HepG2 (cell line): Measurements from ENCODE around the gene PYY. TPM values are rescaled to one million over a fixed set of nuclear protein-coding genes. Genes with fewer than 3 reads are reported as not detected.
A peak's percentile ranks its signal among the peaks of the same experiment; 100 is the strongest.

Experiments
- CC2D1A ChIP-seq: sonication (generic); formaldehyde crosslinking; IDR thresholded peaks from 2 replicates; pipeline ENCODE4 v1.8.1; 2023; ENCODE audit warnings: mild to moderate bottlenecking, missing genetic modification reagents
- GABPA ChIP-seq, 2 experiments: IDR thresholded peaks; 2 replicates each; pipeline ENCODE4 v1.6.1; 2011 to 2016; ENCODE audit warnings: low read depth in 2 of 2, low read length in 1 of 2, missing biosample characterization in 1 of 2, missing genetic modification characterization in 1 of 2
- GATAD1 ChIP-seq: IDR thresholded peaks from 2 replicates; pipeline ENCODE4 v1.6.1; 2016; ENCODE audit warnings: missing genetic modification reagents, missing compliant biosample characterization
- GATAD2A ChIP-seq: IDR thresholded peaks from 2 replicates; pipeline ENCODE4 v1.6.1; 2016
- HDAC1 ChIP-seq: sonication (generic); formaldehyde crosslinking; IDR thresholded peaks from 2 replicates; pipeline ENCODE4 v1.5.1; 2020; ENCODE audit warnings: mild to moderate bottlenecking, missing genetic modification reagents
- IRX3 ChIP-seq: sonication (generic); formaldehyde crosslinking; IDR thresholded peaks from 2 replicates; pipeline ENCODE4 v1.8.1; 2023; ENCODE audit warnings: mild to moderate bottlenecking, low read depth, missing genetic modification reagents, borderline replicate concordance
- KDM1A ChIP-seq: IDR thresholded peaks from 2 replicates; pipeline ENCODE4 v1.6.1; 2016; ENCODE audit warnings: missing compliant biosample characterization
- KDM5A ChIP-seq: fragments of 200-600 bp; sonication (generic); IDR thresholded peaks from 2 replicates; pipeline ENCODE4 v1.7.0; 2018; ENCODE audit warnings: antibody characterized with exemption, mild to moderate bottlenecking, low read length, borderline replicate concordance
- MEIS1 ChIP-seq: sonication (generic); formaldehyde crosslinking; IDR thresholded peaks from 2 replicates; pipeline ENCODE4 v1.9.0; 2021; ENCODE audit warnings: mild to moderate bottlenecking, missing genetic modification reagents, moderate library complexity, borderline replicate concordance
- SIX1 ChIP-seq: sonication (generic); formaldehyde crosslinking; IDR thresholded peaks from 2 replicates; pipeline ENCODE4 v1.4.0; 2020; ENCODE audit warnings: missing genetic modification reagents, borderline replicate concordance
- TEAD3 ChIP-seq: optimal IDR thresholded peaks from 2 replicates; pipeline ENCODE3; 2016; ENCODE audit warnings: borderline replicate concordance
- ZBTB1 ChIP-seq: sonication (generic); formaldehyde crosslinking; IDR thresholded peaks from 2 replicates; pipeline ENCODE4 v1.4.0; 2020; ENCODE audit warnings: missing genetic modification reagents, borderline replicate concordance
- polyA plus RNA-seq, 8 experiments: library from polyadenylated mRNA; depleted of rRNA in 3 of 8; stranded (reverse) in 7 of 8; unstranded in 1 of 8; fragments of >200 nt; fragmentation: Illumina TruSeq in 4 of 8; extraction: Trizol in 4 of 8; gene quantifications; 2 replicates each; pipeline versions ENCODE4 v1.2.1 to v1.2.3, GENCODE V29; 2011 to 2016; ENCODE audit warnings: low read depth in 4 of 8, missing spikeins in 1 of 8, mixed read lengths in 1 of 8; ENCODE audit not compliant: insufficient read depth in 1 of 8
- total RNA-seq, 5 experiments: library from RNA; depleted of rRNA; stranded (reverse); fragments of >200 nt; fragmentation: Illumina TruSeq; extraction: Trizol; gene quantifications; 2 replicates each; pipeline ENCODE4 v1.2.3, GENCODE V29; 2016; ENCODE audit warnings: low read depth in 1 of 5
- TF ChIP-seq, protein P1 (sequence below): sonication (generic); formaldehyde crosslinking; IDR thresholded peaks from 2 replicates; pipeline ENCODE4 v1.4.0; 2020; ENCODE audit warnings: low read depth, missing genetic modification reagents
- TF ChIP-seq, protein P2 (sequence below): sonication (generic); formaldehyde crosslinking; IDR thresholded peaks from 2 replicates; pipeline ENCODE4 v1.4.0; 2020; ENCODE audit warnings: missing genetic modification reagents
- TF ChIP-seq, protein P3 (sequence below): sonication (generic); formaldehyde crosslinking; IDR thresholded peaks from 2 replicates; pipeline ENCODE4 v1.5.0; 2020; ENCODE audit warnings: mild to moderate bottlenecking, missing genetic modification reagents, borderline replicate concordance
- TF ChIP-seq, protein P4 (sequence below): sonication (generic); formaldehyde crosslinking; IDR thresholded peaks from 2 replicates; pipeline ENCODE4 v1.5.1; 2020; ENCODE audit warnings: mild to moderate bottlenecking, moderate library complexity, missing genetic modification reagents
- TF ChIP-seq, protein P5 (sequence below): sonication (generic); formaldehyde crosslinking; IDR thresholded peaks from 2 replicates; pipeline ENCODE4 v1.4.0; 2020; ENCODE audit warnings: mild to moderate bottlenecking, missing genetic modification reagents
- TF ChIP-seq, protein P6 (sequence below): sonication (generic); formaldehyde crosslinking; IDR thresholded peaks from 2 replicates; pipeline ENCODE4 v1.4.0; 2020; ENCODE audit warnings: missing genetic modification reagents, mild to moderate bottlenecking, borderline replicate concordance

The PYY gene
- total and polyA plus RNA-seq, 2 of the 13 experiments (the other 11 are each of a cell fraction or from before 2014, with no cell fraction given): 0.25 TPM; not detected in 1

DNA sequence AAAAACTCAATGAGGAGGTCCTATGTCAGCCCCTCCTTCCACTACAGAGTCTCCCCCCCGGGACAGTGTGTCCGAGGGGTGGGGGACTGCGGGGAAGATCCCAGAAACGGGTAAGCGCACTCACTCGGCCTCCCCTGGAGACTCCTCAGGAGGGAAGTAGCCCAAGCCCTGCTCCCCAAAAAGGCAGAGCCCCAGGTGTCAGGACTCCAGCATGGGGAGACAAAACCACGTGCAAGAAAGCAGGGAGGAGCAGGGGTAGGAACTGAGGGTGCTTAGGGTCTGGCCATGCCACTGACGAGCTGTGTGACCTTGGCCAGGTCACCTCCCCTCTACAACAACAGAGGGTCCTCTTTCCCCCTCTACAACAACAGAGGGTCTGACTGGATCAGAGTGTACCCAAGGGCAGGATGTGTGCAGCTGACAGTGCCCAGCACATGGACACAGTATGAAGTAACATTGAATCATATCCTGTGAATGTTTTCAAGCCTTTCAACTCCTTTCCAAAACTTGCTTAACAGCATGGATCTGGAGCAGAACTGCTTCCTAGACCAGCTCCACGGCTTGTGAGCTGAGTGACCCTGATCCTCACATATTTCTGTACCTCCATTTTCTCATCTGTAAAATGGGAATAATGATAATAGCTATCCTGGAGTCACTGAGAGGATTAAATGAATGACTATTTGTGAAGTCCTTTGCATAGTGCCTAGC lies 48.6 kb upstream of the PYY start (continued):
- TF ChIP-seq, protein P1, sequence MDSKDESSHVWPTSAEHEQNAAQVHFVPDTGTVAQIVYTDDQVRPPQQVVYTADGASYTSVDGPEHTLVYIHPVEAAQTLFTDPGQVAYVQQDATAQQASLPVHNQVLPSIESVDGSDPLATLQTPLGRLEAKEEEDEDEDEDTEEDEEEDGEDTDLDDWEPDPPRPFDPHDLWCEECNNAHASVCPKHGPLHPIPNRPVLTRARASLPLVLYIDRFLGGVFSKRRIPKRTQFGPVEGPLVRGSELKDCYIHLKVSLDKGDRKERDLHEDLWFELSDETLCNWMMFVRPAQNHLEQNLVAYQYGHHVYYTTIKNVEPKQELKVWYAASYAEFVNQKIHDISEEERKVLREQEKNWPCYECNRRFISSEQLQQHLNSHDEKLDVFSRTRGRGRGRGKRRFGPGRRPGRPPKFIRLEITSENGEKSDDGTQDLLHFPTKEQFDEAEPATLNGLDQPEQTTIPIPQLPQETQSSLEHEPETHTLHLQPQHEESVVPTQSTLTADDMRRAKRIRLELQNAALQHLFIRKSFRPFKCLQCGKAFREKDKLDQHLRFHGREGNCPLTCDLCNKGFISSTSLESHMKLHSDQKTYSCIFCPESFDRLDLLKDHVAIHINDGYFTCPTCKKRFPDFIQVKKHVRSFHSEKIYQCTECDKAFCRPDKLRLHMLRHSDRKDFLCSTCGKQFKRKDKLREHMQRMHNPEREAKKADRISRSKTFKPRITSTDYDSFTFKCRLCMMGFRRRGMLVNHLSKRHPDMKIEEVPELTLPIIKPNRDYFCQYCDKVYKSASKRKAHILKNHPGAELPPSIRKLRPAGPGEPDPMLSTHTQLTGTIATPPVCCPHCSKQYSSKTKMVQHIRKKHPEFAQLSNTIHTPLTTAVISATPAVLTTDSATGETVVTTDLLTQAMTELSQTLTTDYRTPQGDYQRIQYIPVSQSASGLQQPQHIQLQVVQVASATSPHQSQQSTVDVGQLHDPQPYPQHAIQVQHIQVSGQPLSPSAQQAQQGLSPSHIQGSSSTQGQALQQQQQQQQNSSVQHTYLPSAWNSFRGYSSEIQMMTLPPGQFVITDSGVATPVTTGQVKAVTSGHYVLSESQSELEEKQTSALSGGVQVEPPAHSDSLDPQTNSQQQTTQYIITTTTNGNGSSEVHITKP (CRISPR knock-in tag): no peak
- TF ChIP-seq, protein P2, sequence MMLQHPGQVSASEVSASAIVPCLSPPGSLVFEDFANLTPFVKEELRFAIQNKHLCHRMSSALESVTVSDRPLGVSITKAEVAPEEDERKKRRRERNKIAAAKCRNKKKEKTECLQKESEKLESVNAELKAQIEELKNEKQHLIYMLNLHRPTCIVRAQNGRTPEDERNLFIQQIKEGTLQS: peak; percentile 16; the same call in 1 of the 2 replicates
- TF ChIP-seq TEAD3 (CRISPR knock-in tag) (peak; percentile 63), ZBTB1 (CRISPR knock-in tag) (no peak), GATAD2A (CRISPR knock-in tag) (peak; percentile 96), HDAC1 (CRISPR knock-in tag) (no peak; the same call in 1 of the 2 replicates), CC2D1A (CRISPR knock-in tag) (no peak), KDM5A (no peak), IRX3 (CRISPR knock-in tag) (no peak), MEIS1 (CRISPR knock-in tag) (no peak), GATAD1 (CRISPR knock-in tag) (peak; percentile 75), GABPA (IDR thresholded peaks at IDR 0.05; ENCODE audit: low read depth, low read length) (no peak), GABPA (CRISPR knock-in tag; IDR thresholded peaks at IDR 0.05; ENCODE audit: low read depth) (peak; percentile 80), KDM1A (CRISPR knock-in tag) (peak; percentile 99), SIX1 (no peak)
- TF ChIP-seq, protein P3, sequence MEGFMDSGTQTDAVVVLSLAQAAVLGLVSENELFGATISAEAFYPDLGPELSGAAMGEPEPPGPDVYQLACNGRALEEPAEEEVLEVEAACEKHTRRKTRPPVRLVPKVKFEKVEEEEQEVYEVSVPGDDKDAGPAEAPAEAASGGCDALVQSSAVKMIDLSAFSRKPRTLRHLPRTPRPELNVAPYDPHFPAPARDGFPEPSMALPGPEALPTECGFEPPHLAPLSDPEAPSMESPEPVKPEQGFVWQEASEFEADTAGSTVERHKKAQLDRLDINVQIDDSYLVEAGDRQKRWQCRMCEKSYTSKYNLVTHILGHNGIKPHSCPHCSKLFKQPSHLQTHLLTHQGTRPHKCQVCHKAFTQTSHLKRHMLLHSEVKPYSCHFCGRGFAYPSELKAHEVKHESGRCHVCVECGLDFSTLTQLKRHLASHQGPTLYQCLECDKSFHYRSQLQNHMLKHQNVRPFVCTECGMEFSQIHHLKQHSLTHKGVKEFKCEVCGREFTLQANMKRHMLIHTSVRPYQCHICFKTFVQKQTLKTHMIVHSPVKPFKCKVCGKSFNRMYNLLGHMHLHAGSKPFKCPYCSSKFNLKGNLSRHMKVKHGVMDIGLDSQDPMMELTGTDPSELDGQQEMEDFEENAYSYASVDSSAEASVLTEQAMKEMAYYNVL (CRISPR knock-in tag): peak; percentile 82; the same call in 1 of the 2 replicates
- TF ChIP-seq, protein P4, sequence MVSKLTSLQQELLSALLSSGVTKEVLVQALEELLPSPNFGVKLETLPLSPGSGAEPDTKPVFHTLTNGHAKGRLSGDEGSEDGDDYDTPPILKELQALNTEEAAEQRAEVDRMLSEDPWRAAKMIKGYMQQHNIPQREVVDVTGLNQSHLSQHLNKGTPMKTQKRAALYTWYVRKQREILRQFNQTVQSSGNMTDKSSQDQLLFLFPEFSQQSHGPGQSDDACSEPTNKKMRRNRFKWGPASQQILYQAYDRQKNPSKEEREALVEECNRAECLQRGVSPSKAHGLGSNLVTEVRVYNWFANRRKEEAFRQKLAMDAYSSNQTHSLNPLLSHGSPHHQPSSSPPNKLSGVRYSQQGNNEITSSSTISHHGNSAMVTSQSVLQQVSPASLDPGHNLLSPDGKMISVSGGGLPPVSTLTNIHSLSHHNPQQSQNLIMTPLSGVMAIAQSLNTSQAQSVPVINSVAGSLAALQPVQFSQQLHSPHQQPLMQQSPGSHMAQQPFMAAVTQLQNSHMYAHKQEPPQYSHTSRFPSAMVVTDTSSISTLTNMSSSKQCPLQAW (CRISPR knock-in tag): peak; percentile 79
- TF ChIP-seq, protein P5, sequence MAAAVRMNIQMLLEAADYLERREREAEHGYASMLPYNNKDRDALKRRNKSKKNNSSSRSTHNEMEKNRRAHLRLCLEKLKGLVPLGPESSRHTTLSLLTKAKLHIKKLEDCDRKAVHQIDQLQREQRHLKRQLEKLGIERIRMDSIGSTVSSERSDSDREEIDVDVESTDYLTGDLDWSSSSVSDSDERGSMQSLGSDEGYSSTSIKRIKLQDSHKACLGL: peak; percentile 31; the same call in 1 of the 2 replicates
- TF ChIP-seq, protein P6, sequence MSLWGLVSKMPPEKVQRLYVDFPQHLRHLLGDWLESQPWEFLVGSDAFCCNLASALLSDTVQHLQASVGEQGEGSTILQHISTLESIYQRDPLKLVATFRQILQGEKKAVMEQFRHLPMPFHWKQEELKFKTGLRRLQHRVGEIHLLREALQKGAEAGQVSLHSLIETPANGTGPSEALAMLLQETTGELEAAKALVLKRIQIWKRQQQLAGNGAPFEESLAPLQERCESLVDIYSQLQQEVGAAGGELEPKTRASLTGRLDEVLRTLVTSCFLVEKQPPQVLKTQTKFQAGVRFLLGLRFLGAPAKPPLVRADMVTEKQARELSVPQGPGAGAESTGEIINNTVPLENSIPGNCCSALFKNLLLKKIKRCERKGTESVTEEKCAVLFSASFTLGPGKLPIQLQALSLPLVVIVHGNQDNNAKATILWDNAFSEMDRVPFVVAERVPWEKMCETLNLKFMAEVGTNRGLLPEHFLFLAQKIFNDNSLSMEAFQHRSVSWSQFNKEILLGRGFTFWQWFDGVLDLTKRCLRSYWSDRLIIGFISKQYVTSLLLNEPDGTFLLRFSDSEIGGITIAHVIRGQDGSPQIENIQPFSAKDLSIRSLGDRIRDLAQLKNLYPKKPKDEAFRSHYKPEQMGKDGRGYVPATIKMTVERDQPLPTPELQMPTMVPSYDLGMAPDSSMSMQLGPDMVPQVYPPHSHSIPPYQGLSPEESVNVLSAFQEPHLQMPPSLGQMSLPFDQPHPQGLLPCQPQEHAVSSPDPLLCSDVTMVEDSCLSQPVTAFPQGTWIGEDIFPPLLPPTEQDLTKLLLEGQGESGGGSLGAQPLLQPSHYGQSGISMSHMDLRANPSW (CRISPR knock-in tag): no peak
